Cardiac muscle cell (in vitro differentiated cells and primary cell): ENCODE measurements around the gene NOD1. TPM values are rescaled to one million over a fixed set of nuclear protein-coding genes. Genes with fewer than 3 reads are reported as not detected.
A peak's percentile ranks its signal among the peaks of the same experiment; 100 is the strongest.
"Not testable (repeated sequence)": the region's sequence is repeated elsewhere in the genome, so short reads cannot be mapped to it uniquely, and the experiment has no call there.

Experiments used
- DNase-seq, 2 donors: peaks; one replicate each; pipeline versions ENCODE4 v3.0.0 to v3.0.0-alpha.2; 2010 to 2017; ENCODE audit warnings: low read depth in 1 of 2, low spot score in 1 of 2
- H3K27ac ChIP-seq: fragments of 200-600 bp; sonication (generic); 2 replicates; pipeline ENCODE4 v1.5.1; 2016
- H3K27me3 ChIP-seq: fragments of 200-600 bp; sonication (generic); 2 replicates; pipeline ENCODE4 v1.6.0; 2016; ENCODE audit warnings: control low read depth
- H3K36me3 ChIP-seq: fragments of 200-600 bp; sonication (generic); 2 replicates; pipeline ENCODE4 v1.5.1; 2016; ENCODE audit warnings: control low read depth
- H3K4me1 ChIP-seq: fragments of 200-600 bp; sonication (generic); 2 replicates; pipeline ENCODE4 v1.8.1; 2017; ENCODE audit warnings: low read depth, mild to moderate bottlenecking, mixed run types
- H3K4me3 ChIP-seq: fragments of 200-600 bp; sonication (generic); 2 replicates; pipeline ENCODE4 v1.5.1; 2016; ENCODE audit warnings: mild to moderate bottlenecking
- H3K9me3 ChIP-seq: fragments of 200-600 bp; sonication (generic); 2 replicates; pipeline ENCODE4 v1.5.1; 2017; ENCODE audit warnings: low read depth, mild to moderate bottlenecking, control low read depth
- CTCF ChIP-seq: IDR thresholded peaks from 2 replicates; pipeline ENCODE4 v1.5.1; 2012; ENCODE audit warnings: low read depth, mild to moderate bottlenecking, low read length
- polyA plus RNA-seq: library from polyadenylated mRNA; unstranded; fragments of >200 nt; fragmentation: Nextera tagmentation; extraction: Ambion mirVana; gene quantifications from 2 replicates; pipeline ENCODE4 v1.2.1, GENCODE V29; 2016
- total RNA-seq: library from RNA; depleted of rRNA; stranded (reverse); fragments of >200 nt; gene quantifications from 2 replicates; pipeline ENCODE4 v1.2.3, GENCODE V29; 2016

Gene NOD1
- total and polyA plus RNA-seq, 2 experiments from 2014 or later, result 20.3 to 79.6 TPM

GRCh38 chr7:30513762-30514161 is 35.2 kb upstream of the NOD1 start:
- Histone ChIP-seq H3K9me3 (no peaks in the 10 kb centered on the region), H3K27me3 (no peaks in the 10 kb centered on the region), H3K4me3 (no peak overlapping the region), H3K27ac (no peak overlapping the region), H3K4me1 (peaks cover 7% of the 10 kb centered on the region), H3K36me3 (no peaks in the 10 kb centered on the region)
- no peak for DNase-seq
- TF ChIP-seq CTCF, result no peak

- no peak for DNase-seq
- Histone ChIP-seq H3K36me3 (no peaks in the 10 kb centered on the region), H3K27me3 (no peaks in the 10 kb centered on the region), H3K9me3 (no peaks in the 10 kb centered on the region), H3K4me1 (peaks cover 7% of the 10 kb centered on the region), H3K4me3 (no peak overlapping the region), H3K27ac (peak overlapping the region; percentile 10)
- no peak for TF ChIP-seq CTCF
Observed at GRCh38 chr7:30511973-30512662, 33.5 kb upstream of the NOD1 start.

- no peak overlapping the region for H3K4me3 ChIP-seq
- H3K9me3 ChIP-seq, result no peaks in the 10 kb centered on the region
- H3K27ac ChIP-seq, result no peak overlapping the region
- peaks cover 7% of the 10 kb centered on the region for H3K4me1 ChIP-seq
- no peak for DNase-seq
- no peak for TF ChIP-seq CTCF
- no peaks in the 10 kb centered on the region for H3K36me3 ChIP-seq
- H3K27me3 ChIP-seq, result no peaks in the 10 kb centered on the region
Observed at GRCh38 chr7:30511494-30511893, 32.9 kb upstream of the NOD1 start.

GRCh38 chr7:30510124-30511075 is 31.8 kb upstream of the NOD1 start:
- DNase-seq, result peak; percentile 28 to 70
- TF ChIP-seq CTCF, result peak; percentile 82
- H3K27ac ChIP-seq, result no peak overlapping the region

GRCh38 chr7:30509171-30509857 is 30.7 kb upstream of the NOD1 start:
- H3K4me3 ChIP-seq, H3K27ac ChIP-seq, H3K9me3 ChIP-seq, H3K4me1 ChIP-seq, H3K36me3 ChIP-seq, DNase-seq, H3K27me3 ChIP-seq: not testable (repeated sequence)

More at GRCh38 chr7:30510124-30511075, 31.8 kb upstream of the NOD1 start:
- Histone ChIP-seq H3K36me3 (no peaks in the 10 kb centered on the region), H3K27me3 (no peaks in the 10 kb centered on the region), H3K4me3 (no peak overlapping the region), H3K4me1 (peaks cover 7% of the 10 kb centered on the region), H3K9me3 (no peaks in the 10 kb centered on the region)

- H3K36me3 ChIP-seq, H3K4me3 ChIP-seq, H3K27ac ChIP-seq, H3K4me1 ChIP-seq, H3K9me3 ChIP-seq, H3K27me3 ChIP-seq, DNase-seq: not testable (repeated sequence)
Observed at GRCh38 chr7:30507346-30507900, 28.8 kb upstream of the NOD1 start.
